GM18526 (cell line): ENCODE results near the gene NLRP14.

Experiments
- POLR2A ChIP-seq: IDR thresholded peaks from 3 replicates; pipeline ENCODE4 v1.6.1; 2011; ENCODE audit not compliant: insufficient read length; ENCODE audit errors: extremely low read depth

Gene NLRP14

GRCh38 chr11:7028141-7028540 lies 7.9 kb downstream of the NLRP14 start:
- TF ChIP-seq POLR2A = no peak

GRCh38 chr11:7030836-7031235 lies 10.6 kb downstream of the NLRP14 start:
- no peak for TF ChIP-seq POLR2A

GRCh38 chr11:7031471-7031871 lies 11.2 kb downstream of the NLRP14 start:
- TF ChIP-seq POLR2A = no peak

GRCh38 chr11:7032692-7033091 lies 12.4 kb downstream of the NLRP14 start:
- TF ChIP-seq POLR2A = no peak

GRCh38 chr11:7034019-7034418 lies 13.7 kb downstream of the NLRP14 start:
- TF ChIP-seq POLR2A = no peak

GRCh38 chr11:7046474-7047175 lies 26.3 kb downstream of the NLRP14 start:
- no peak for TF ChIP-seq POLR2A

- TF ChIP-seq POLR2A = no peak
These were observed 29.9 kb downstream of the NLRP14 start for GRCh38 chr11:7050191-7050590.

GRCh38 chr11:7056828-7057513 lies 36.7 kb downstream of the NLRP14 start:
- TF ChIP-seq POLR2A = no peak

GRCh38 chr11:7057641-7058040 lies 37.4 kb downstream of the NLRP14 start:
- TF ChIP-seq POLR2A = no peak

GRCh38 chr11:7060868-7061267 lies 40.6 kb downstream of the NLRP14 start:
- no peak for TF ChIP-seq POLR2A

GRCh38 chr11:7062534-7062933 lies 42.3 kb downstream of the NLRP14 start:
- TF ChIP-seq POLR2A = no peak

- no peak for TF ChIP-seq POLR2A
These were observed 52.2 kb downstream of the NLRP14 start for GRCh38 chr11:7072401-7073028.

GRCh38 chr11:7077101-7077500 lies 56.8 kb downstream of the NLRP14 start:
- TF ChIP-seq POLR2A = no peak

GRCh38 chr11:7079545-7080135 lies 59.4 kb downstream of the NLRP14 start:
- TF ChIP-seq POLR2A = no peak

GRCh38 chr11:7080900-7081299 lies 60.6 kb downstream of the NLRP14 start:
- no peak for TF ChIP-seq POLR2A

GRCh38 chr11:7081441-7081840 lies 61.2 kb downstream of the NLRP14 start:
- TF ChIP-seq POLR2A = no peak

GRCh38 chr11:7088921-7089320 lies 68.6 kb downstream of the NLRP14 start, which contains the start of gene RBMXL2:
Gene RBMXL2 (plus strand): TSS chr11:7088998. CDS start chr11:7089121, 123 bp downstream.
- no peak for TF ChIP-seq POLR2A
